GM21619 (cell line): ENCODE results near the gene LIAS.
"Not testable (repeated sequence)": the region's sequence is repeated elsewhere in the genome, so short reads cannot be mapped to it uniquely, and the experiment has no call there.

Experiments used
- ATAC-seq: cut with Tn5 transposase; IDR thresholded peaks from one replicate; pipeline ENCODE4 v1.9.1; 2021; ENCODE audit not compliant: unreplicated experiment

The LIAS gene

GRCh38 chr4:39495446-39496213 is 36.8 kb downstream of the LIAS start:
- no peak for ATAC-seq

GRCh38 chr4:39497909-39498726 is 39.3 kb downstream of the LIAS start:
- no peak for ATAC-seq

GRCh38 chr4:39498727-39499020 is 39.8 kb downstream of the LIAS start:
- ATAC-seq, result no peak

- no peak for ATAC-seq
These were observed 43.3 kb downstream of the LIAS start for GRCh38 chr4:39502019-39502663.

GRCh38 chr4:39502664-39503035 is 43.8 kb downstream of the LIAS start:
- not testable (repeated sequence) for ATAC-seq

- ATAC-seq, result no peak
These were observed 45.7 kb downstream of the LIAS start for GRCh38 chr4:39504538-39504937.

- no peak for ATAC-seq
These were observed 46.7 kb downstream of the LIAS start for GRCh38 chr4:39505581-39505980.

GRCh38 chr4:39510348-39510929 is 51.6 kb downstream of the LIAS start:
- no peak for ATAC-seq

GRCh38 chr4:39514266-39514665 is 55.4 kb downstream of the LIAS start:
- not testable (repeated sequence) for ATAC-seq

GRCh38 chr4:39514888-39515401 is 56.1 kb downstream of the LIAS start:
- no peak for ATAC-seq

- not testable (repeated sequence) for ATAC-seq
These were observed 57.0 kb downstream of the LIAS start for GRCh38 chr4:39515669-39516401.

GRCh38 chr4:39516407-39516966 is 57.6 kb downstream of the LIAS start:
- ATAC-seq, result no peak

GRCh38 chr4:39518484-39518883 is 59.6 kb downstream of the LIAS start:
- ATAC-seq, result no peak

- no peak for ATAC-seq
These were observed 62.5 kb downstream of the LIAS start for GRCh38 chr4:39521253-39521919.

GRCh38 chr4:39522068-39522467 is 63.2 kb downstream of the LIAS start:
- no peak for ATAC-seq

GRCh38 chr4:39524161-39524957 is 65.5 kb downstream of the LIAS start:
- no peak for ATAC-seq

GRCh38 chr4:39525822-39526690 is 67.2 kb downstream of the LIAS start:
- no peak for ATAC-seq

- peak; percentile 20 for ATAC-seq
These were observed 68.0 kb downstream of the LIAS start for GRCh38 chr4:39526765-39527295.
